ENCODE results near the gene ERAL1. TPM values are rescaled to one million over a fixed set of nuclear protein-coding genes. Genes with fewer than 3 reads are reported as not detected.
A peak's percentile ranks its signal among the peaks of the same experiment; 100 is the strongest.

Gene ERAL1
- total and polyA plus RNA-seq, 2 of the 13 experiments (the other 11 are each of a cell fraction or from before 2014, with no cell fraction given): 46.9 to 72.2 TPM

DNA sequence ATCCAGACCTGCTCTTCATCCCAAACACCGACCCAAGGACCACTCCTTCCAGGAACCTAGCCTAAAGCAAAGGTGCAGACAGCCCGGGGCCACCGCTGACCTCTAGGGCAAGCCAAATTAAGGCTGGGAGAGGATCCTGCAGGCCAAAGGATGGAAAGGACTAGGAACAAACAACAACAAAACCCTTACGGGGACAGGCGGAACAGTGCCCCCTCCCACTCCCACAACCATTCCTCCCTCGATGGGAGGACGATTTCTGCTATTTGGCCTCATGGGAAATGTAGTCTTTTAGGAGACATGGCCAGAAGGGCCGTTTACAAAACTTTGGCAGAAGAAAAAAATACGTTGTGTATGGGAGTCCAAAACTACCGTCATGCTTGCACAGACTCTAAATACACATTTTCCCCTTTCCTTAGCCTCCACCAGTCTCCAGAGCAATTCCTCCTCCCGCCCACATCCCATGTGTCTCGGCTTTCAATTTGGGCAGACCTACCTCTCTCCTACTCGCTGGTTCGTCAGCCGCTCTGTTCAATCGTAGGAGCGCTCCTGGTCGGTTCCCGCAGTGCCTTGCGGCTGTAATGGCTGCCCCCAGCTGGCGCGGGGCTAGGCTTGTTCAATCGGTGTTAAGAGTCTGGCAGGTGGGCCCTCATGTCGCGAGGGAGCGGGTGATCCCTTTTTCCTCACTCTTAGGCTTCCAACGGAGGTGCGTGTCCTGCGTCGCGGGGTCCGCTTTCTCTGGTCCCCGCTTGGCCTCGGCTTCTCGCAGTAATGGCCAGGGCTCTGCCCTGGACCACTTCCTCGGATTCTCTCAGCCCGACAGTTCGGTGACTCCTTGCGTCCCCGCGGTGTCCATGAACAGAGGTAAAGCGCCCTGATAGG is at the start of gene ERAL1 (continued):
- TF ChIP-seq, protein P1, sequence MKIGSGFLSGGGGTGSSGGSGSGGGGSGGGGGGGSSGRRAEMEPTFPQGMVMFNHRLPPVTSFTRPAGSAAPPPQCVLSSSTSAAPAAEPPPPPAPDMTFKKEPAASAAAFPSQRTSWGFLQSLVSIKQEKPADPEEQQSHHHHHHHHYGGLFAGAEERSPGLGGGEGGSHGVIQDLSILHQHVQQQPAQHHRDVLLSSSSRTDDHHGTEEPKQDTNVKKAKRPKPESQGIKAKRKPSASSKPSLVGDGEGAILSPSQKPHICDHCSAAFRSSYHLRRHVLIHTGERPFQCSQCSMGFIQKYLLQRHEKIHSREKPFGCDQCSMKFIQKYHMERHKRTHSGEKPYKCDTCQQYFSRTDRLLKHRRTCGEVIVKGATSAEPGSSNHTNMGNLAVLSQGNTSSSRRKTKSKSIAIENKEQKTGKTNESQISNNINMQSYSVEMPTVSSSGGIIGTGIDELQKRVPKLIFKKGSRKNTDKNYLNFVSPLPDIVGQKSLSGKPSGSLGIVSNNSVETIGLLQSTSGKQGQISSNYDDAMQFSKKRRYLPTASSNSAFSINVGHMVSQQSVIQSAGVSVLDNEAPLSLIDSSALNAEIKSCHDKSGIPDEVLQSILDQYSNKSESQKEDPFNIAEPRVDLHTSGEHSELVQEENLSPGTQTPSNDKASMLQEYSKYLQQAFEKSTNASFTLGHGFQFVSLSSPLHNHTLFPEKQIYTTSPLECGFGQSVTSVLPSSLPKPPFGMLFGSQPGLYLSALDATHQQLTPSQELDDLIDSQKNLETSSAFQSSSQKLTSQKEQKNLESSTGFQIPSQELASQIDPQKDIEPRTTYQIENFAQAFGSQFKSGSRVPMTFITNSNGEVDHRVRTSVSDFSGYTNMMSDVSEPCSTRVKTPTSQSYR (CRISPR knock-in tag; IDR thresholded peaks at IDR 0.05; ENCODE audit: borderline replicate concordance): no peak
- TF ChIP-seq, protein P2, sequence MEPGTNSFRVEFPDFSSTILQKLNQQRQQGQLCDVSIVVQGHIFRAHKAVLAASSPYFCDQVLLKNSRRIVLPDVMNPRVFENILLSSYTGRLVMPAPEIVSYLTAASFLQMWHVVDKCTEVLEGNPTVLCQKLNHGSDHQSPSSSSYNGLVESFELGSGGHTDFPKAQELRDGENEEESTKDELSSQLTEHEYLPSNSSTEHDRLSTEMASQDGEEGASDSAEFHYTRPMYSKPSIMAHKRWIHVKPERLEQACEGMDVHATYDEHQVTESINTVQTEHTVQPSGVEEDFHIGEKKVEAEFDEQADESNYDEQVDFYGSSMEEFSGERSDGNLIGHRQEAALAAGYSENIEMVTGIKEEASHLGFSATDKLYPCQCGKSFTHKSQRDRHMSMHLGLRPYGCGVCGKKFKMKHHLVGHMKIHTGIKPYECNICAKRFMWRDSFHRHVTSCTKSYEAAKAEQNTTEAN (CRISPR knock-in tag; conservative IDR thresholded peaks at IDR 0.05): no peak; the same call in 1 of the 2 replicates
- TF ChIP-seq, protein P3, sequence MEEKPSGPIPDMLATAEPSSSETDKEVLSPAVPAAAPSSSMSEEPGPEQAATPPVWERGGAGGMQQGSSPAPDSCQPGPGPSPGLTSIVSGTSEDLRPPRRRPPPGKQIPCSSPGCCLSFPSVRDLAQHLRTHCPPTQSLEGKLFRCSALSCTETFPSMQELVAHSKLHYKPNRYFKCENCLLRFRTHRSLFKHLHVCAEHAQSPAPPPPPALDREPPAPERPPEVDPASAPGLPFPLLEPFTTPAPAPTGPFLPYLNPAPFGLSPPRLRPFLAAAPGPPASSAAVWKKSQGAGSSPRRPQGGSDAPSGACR (CRISPR knock-in tag; IDR thresholded peaks at IDR 0.05): 0 out of 2 replicates have a peak, but pooled peaks have one; percentile 8
- TF ChIP-seq FOXO1 (CRISPR knock-in tag; IDR thresholded peaks at IDR 0.05): no peak
- no peak for TF ChIP-seq SNRNP70 (IDR thresholded peaks at IDR 0.05; ENCODE audit: low read depth, low read length)
- TF ChIP-seq, protein P4, sequence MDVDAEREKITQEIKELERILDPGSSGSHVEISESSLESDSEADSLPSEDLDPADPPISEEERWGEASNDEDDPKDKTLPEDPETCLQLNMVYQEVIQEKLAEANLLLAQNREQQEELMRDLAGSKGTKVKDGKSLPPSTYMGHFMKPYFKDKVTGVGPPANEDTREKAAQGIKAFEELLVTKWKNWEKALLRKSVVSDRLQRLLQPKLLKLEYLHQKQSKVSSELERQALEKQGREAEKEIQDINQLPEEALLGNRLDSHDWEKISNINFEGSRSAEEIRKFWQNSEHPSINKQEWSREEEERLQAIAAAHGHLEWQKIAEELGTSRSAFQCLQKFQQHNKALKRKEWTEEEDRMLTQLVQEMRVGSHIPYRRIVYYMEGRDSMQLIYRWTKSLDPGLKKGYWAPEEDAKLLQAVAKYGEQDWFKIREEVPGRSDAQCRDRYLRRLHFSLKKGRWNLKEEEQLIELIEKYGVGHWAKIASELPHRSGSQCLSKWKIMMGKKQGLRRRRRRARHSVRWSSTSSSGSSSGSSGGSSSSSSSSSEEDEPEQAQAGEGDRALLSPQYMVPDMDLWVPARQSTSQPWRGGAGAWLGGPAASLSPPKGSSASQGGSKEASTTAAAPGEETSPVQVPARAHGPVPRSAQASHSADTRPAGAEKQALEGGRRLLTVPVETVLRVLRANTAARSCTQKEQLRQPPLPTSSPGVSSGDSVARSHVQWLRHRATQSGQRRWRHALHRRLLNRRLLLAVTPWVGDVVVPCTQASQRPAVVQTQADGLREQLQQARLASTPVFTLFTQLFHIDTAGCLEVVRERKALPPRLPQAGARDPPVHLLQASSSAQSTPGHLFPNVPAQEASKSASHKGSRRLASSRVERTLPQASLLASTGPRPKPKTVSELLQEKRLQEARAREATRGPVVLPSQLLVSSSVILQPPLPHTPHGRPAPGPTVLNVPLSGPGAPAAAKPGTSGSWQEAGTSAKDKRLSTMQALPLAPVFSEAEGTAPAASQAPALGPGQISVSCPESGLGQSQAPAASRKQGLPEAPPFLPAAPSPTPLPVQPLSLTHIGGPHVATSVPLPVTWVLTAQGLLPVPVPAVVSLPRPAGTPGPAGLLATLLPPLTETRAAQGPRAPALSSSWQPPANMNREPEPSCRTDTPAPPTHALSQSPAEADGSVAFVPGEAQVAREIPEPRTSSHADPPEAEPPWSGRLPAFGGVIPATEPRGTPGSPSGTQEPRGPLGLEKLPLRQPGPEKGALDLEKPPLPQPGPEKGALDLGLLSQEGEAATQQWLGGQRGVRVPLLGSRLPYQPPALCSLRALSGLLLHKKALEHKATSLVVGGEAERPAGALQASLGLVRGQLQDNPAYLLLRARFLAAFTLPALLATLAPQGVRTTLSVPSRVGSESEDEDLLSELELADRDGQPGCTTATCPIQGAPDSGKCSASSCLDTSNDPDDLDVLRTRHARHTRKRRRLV (CRISPR knock-in tag; IDR thresholded peaks at IDR 0.05): no peak
- TF ChIP-seq KDM6A (CRISPR knock-in tag; IDR thresholded peaks at IDR 0.05; ENCODE audit: low read depth): no peak
- peak; percentile 61; the same call in 1 of the 2 replicates for TF ChIP-seq ZNF879 (CRISPR knock-in tag; IDR thresholded peaks at IDR 0.05)
- TF ChIP-seq, protein P5, sequence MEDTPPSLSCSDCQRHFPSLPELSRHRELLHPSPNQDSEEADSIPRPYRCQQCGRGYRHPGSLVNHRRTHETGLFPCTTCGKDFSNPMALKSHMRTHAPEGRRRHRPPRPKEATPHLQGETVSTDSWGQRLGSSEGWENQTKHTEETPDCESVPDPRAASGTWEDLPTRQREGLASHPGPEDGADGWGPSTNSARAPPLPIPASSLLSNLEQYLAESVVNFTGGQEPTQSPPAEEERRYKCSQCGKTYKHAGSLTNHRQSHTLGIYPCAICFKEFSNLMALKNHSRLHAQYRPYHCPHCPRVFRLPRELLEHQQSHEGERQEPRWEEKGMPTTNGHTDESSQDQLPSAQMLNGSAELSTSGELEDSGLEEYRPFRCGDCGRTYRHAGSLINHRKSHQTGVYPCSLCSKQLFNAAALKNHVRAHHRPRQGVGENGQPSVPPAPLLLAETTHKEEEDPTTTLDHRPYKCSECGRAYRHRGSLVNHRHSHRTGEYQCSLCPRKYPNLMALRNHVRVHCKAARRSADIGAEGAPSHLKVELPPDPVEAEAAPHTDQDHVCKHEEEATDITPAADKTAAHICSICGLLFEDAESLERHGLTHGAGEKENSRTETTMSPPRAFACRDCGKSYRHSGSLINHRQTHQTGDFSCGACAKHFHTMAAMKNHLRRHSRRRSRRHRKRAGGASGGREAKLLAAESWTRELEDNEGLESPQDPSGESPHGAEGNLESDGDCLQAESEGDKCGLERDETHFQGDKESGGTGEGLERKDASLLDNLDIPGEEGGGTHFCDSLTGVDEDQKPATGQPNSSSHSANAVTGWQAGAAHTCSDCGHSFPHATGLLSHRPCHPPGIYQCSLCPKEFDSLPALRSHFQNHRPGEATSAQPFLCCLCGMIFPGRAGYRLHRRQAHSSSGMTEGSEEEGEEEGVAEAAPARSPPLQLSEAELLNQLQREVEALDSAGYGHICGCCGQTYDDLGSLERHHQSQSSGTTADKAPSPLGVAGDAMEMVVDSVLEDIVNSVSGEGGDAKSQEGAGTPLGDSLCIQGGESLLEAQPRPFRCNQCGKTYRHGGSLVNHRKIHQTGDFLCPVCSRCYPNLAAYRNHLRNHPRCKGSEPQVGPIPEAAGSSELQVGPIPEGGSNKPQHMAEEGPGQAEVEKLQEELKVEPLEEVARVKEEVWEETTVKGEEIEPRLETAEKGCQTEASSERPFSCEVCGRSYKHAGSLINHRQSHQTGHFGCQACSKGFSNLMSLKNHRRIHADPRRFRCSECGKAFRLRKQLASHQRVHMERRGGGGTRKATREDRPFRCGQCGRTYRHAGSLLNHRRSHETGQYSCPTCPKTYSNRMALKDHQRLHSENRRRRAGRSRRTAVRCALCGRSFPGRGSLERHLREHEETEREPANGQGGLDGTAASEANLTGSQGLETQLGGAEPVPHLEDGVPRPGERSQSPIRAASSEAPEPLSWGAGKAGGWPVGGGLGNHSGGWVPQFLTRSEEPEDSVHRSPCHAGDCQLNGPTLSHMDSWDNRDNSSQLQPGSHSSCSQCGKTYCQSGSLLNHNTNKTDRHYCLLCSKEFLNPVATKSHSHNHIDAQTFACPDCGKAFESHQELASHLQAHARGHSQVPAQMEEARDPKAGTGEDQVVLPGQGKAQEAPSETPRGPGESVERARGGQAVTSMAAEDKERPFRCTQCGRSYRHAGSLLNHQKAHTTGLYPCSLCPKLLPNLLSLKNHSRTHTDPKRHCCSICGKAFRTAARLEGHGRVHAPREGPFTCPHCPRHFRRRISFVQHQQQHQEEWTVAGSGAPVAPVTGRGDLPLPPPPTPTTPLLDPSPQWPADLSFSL (CRISPR knock-in tag; IDR thresholded peaks at IDR 0.05): no peak
- TF ChIP-seq, protein P6, sequence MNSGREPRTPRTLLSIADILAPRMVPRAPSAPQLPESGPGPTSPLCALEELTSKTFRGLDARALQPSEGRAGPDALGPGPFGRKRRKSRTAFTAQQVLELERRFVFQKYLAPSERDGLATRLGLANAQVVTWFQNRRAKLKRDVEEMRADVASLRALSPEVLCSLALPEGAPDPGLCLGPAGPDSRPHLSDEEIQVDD (CRISPR knock-in tag; IDR thresholded peaks at IDR 0.05; ENCODE audit: borderline replicate concordance): no peak

Measured in HepG2 (cell line).